ENCODE results near the gene ADGRF1. TPM values are rescaled to one million over a fixed set of nuclear protein-coding genes. Genes with fewer than 3 reads are reported as not detected.
"Not testable (repeated sequence)": the region's sequence is repeated elsewhere in the genome, so short reads cannot be mapped to it uniquely, and the experiment has no call there.

The ADGRF1 gene
- total RNA-seq, 1 experiment from 2014 or later, result not detected

DNA sequence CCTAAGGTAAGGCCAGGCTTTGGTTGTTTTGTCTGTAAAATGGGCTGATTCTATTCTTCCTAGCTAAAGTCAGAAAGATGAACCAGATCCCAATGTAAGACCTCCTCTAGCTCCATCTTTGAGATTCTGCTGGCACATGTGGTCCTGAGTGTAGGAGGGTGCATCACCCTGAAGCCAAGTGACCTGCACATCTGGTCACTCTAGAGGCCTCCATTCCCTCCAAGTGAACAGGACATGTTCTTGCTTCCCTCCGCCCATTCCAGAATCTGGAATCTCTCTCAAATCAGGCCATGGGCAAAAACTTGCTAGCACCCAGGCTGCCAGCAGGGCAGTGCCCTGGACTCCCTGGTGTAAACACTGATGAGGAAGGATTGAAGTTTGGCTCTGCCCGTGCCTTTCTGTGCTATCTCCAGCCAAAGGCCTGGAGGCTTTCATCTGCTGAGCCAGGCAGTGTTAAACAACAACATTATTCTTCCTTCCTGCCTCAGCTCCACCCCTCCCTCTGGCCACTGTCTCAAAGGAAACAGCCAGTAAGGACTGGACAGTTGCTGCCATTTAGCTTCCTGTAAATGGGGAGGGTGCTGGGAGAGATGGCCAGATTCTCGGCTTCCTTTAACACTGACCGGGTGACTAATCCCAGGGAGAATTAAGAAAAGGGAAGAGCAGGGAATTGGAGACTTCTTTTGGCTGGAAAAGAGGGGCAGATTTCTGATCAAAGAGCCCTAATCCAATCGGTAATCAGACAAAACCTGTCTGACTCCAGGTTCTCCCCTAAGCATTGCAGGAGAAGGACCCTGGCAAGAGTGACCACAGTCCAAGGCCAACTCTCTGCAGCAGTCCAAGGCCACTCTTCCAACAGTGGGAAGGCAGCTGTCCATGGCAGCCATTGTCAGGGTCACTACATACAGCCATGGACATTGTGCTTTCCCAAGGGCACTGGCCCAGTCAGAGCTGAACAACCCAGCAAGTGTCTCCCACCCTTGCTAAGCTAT, 19.5 kb upstream of the ADGRF1 start:
- peak; percentile 60 for DNase-seq (ENCODE audit: low read depth)

DNA sequence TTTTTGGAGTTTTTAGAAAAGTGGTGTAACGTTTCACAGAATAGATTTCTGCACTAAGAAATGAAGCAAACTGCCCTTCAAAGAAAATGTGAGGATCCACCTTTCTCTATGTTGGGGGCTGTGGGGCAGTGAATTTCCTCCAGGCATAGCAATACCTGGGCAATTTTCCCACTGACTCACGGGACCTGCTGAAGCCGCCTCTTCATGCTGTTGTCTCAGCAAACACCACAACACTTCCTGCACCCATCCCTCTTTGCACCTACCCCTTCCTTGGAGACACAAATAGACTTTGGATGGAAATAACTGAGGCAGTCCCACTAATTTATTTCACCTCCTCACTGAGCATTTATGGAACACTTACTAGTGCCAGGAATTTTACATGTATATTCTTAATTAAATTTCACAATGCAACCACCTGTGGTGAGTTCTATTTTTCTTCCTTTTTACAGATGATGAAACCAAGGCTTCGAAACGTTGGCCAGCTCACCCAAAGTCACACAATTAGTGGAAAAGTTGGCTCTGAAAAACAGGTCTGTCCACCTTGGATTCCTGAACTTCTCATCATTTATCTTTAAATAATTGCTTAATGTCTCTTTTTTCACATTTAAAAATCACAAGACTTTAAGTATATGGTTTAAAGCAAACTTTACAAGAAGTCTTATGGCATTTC, 17.2 kb upstream of the ADGRF1 start:
- DNase-seq (ENCODE audit: low read depth), result no peak

DNA sequence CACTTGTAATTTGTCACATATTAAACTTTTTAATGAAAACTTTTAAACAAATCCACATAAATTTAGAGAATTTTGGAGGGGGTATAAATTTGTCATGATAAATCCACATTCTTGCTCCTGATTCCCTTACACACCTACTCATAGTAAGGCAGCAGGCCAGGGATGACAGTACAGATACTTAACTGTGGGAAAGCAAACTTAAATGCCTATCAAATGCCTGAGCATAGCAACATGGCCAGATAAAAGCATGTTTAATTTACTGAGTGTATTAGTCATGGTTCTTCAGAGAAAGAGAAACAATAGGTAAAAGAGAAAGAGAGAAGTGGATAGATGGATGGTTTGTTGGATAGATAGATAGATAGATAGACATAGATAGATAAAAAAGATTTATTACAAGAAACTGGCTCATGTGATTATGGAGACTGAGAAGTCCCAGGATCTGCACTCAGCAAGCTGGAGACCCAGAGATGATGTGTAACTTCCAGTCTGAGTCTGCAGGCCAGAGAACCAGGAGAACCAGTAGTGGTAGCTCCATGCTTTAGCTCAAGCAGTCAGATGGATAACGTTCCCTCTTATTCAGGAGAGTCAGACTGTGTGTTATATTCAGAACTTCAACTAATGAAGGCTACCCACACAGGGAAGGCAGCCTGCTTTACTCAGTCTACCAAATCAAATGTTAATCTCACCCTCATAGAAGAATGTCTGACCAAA, 15.9 kb upstream of the ADGRF1 start:
- peak; percentile 74 for DNase-seq (ENCODE audit: low read depth)

DNA sequence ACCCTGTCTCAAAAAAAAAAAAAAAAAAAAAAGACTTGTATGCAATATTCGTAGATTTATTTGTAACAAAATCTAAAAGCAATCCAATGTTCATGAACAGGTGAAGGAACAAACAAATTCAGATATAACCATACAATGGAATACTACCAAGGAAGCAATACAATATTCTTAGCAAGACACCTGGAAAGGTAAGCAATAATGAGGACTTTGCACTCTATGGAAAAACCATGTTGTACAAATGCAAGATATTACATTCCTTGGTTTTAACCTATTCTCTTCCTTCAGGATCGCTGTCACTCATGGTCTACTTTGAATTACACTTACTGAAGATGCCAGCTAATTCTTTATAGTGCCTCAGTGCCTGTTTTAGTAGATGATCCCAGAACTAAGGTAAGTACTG, 14.7 kb upstream of the ADGRF1 start:
- no peak for DNase-seq (ENCODE audit: low read depth)

DNA sequence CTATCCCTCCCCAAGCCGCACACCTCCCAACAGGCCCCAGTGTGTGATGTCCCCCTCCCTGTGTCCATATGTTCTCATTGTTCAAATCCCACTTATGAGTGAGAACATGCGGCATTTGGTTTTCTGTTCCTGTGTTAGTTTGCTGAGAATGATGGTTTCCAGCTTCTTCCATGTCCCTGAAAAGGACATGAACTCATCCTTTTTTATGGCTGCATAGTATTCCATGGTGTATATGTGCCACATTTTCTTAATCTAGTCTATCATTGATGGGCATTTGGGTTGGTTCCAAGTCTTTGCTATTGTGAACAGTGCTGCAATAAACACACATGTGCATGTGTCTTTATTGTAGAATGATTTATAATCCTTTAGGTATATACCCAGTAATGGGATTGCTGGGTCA, 12.2 kb upstream of the ADGRF1 start:
- DNase-seq (ENCODE audit: low read depth), result not testable (repeated sequence)

DNA sequence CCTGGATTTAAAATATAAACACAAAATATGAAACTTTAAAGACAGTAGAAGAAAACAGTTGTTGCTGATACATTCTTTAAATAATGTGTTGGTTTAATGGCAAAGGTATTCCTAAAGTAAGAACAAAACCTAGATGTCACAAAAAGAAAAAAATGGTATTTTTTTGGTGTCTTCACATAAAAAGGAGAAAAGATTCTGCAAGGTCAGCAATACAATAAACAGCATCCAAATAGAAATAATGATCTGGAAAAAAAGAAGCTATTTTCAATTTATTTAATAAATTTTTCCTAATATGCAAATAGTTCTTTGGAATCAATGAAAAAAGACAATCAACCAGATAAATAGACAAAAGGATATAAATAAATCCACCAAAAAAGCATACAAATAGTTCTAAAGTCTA, 6.5 kb upstream of the ADGRF1 start:
- no peak for DNase-seq (ENCODE audit: low read depth)

DNA sequence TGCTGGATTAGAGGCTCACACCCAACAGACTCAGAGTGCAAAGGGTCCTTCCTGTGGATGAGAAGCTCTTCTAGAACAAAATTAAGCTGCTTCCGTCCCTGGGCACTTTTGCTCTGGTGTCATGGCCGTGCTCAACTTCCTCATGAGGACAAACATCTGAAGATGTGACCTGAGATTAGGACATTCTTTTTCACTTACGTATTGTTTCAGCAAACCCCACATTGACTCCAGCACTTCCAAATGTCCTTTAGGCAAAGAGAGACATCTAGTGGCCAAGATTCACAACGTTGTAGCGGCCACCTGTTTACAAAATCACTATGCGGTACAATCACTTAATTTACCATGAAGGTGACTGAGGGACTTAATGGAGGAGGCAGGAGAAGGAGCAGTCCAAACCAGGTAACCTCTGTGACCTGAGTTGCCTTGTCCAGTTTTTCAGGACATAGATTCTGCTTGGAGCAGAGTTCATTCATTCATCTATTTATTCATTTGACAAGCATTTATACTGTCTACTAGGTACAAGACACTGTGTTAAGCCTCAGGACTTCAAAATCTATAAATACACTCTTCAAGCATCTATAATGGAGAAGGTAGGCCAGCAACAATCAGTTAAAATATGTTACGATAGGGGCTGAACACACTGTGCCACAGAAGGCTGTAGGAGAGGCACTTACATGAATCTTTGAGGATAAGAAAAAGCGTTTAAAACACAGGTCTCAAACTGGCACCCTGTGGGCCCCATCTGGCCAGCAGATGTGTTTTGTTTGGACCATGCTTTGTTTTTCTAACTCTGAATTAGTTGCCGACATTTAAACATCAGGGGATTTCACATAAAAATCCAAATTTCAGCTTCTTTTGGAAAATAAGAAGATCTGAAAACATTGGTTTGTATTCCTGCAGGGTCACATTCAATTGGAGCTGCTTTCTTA, 5.6 kb upstream of the ADGRF1 start:
- peak; percentile 91 for DNase-seq (ENCODE audit: low read depth)

DNA sequence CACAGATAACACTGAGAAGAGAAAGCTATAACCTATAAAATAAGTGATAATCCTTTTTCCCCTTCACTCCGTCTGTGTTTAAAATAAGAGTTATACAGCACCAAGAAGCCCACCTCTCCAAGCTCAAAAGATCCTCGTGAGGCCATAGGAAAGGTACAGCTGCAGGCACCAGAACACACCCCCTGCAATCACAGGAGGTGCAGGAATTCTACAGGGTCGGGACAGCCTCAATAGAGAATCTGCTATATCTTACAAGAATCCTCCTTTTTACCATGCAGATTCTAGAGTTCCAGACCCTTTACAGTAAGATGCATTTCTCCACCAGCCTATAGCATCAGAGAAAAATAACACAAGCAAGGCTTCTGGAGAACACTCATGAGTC, 5.0 kb upstream of the ADGRF1 start:
- DNase-seq (ENCODE audit: low read depth), result no peak

DNA sequence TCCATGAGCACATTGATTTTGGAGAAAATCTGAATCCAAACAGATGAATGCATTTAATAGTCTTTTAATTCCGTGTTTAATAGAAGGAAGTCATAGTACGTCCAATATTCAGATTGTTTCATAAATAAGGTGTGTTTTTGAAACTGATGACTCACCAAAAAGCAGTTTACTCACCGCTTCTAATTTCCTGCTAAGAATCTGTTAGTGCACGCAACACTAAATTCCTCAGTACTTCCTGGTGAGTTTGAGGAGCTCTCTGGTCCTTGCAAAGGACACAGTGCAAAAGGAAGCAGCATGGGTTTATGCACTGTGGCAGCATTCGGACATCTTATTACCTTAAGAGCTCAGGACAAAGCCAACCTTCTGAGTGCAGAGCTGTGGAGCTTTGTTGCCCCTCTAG, 2.3 kb upstream of the ADGRF1 start:
- peak; percentile 85 for DNase-seq (ENCODE audit: low read depth)

DNA sequence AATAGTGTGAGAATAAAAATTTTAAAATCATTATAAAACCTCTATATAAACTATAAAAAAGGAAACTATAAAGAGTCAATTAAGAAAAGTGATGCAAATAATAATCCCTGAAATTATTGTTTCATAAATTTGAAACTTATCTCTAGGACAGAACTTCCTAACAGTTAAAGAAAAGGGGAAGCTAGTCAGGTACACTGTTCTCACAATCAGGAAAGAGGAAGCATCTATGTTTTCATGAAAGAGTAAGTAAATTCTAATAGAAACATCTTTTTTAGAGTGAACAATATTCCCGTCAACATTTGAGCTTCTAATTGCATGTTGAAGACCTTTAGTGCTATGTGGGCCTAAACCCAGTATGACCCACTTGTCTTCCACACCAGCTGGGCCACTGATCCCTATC, 1.2 kb upstream of the ADGRF1 start:
- DNase-seq (ENCODE audit: low read depth), result no peak

DNA sequence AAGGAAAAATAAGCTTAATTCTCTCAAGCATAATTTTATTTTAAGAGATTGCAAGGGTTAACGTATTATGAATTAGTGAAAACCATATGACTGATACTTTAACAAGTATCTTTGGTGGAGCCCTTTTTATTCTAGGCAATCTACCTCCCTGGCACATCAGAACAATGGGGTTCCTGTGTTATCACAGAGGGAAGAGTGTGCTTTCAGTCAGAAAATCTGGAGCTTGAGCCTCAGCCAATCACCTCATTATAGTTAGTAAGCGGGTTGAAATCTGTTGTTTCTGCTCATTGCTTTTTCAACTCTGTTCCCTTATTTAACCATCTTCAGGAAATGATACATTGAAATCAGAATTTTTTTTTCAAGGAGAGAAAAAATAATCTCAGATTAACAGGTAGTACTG, 391 bp downstream of the ADGRF1 start:
- no peak for DNase-seq (ENCODE audit: low read depth)

DNA sequence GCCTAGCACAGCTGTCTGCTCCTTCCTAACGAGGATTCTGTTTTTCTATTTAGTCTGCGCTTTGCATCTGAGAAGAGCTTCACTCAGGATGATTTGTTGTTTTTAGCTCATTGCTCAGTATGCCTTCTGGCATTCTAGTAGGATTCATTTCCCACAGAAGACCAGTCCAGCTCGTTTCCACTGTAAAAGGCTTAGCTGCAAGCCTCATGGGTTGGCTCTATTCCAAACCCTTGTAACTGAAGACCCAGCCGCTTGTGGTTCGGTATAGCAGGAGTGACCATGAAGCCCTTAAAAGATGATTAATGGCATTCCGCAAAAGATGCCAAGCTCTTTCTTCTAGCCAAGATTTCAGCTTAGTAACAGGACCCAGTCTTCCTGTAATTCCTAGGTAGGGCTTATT, 7.2 kb downstream of the ADGRF1 start:
- peak; percentile 99 for DNase-seq (ENCODE audit: low read depth)

DNA sequence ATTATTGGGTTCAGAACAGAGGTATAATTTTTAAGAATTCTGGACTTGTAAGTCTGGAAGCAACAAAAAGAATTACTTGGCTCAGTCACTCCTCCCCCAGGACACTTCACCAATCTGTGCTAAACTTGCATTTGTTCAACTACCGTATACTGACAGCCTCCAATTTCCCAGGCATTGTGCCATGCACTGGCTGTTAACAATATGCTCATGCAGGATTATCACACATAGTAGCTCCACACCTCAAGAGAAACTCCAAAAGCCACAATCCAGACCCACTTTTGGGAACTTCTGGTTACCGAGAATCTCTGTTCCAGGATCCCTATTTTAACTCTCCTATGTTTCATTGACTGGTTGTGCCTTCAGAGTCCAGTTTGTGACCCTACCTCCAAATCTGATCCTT, 7.7 kb downstream of the ADGRF1 start:
- peak; percentile 33 for DNase-seq (ENCODE audit: low read depth)

DNA sequence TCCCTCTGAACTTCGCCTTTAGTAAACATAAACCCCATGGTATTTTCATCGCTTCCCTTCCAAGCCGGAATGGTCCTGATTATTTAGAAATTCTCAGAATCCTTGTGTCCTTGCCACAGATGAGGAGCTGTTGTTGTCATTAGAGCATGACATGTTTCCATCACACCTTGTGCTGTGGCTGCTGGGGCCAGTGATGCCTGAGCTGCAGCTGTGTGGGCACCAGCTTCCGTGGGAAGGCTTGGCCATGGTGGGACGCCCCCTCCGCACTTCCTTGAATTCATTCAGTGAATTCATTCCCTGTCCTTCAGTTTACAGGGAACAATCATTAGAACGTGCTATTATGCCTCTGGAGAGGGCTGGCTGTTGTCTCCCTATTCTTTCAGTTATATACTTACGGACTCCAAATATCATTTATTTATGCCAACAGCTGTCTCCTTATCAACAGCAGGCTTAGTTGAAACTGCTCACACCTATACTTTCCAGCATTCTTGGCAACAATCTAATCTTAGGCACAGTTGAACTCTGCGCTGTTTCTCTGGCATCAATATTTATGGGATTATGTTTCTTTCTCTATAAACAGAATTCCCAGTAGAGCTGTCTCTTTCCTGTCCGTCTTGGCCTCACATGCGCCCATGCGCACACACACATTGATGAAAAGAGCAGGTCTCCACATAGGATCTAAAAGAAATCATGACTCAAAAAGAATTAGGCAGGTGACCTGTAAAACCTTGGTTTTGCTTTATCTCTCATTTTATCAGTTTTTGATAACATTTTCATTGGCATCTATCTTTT, 9.0 kb downstream of the ADGRF1 start:
- no peak for DNase-seq (ENCODE audit: low read depth)

DNA sequence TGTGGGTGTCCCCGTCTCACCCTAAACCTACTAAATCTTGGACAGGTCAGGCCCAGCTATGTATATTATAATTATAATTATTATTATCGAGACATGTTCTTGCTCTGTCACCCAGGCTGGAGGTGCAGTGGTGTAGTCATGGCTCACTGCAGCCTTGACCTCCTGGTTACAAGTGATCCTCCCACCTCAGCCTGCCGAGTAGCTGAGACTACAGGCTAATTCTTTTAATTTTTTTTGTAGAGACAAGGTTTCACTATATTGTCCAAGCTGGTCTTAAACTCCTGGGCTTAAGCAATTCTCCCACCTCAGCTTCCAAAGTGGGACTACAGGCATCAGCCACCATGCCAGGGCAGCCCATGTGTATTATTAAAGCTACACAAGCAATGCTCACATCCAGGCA, 10.5 kb downstream of the ADGRF1 start:
- no peak for DNase-seq (ENCODE audit: low read depth)

DNA sequence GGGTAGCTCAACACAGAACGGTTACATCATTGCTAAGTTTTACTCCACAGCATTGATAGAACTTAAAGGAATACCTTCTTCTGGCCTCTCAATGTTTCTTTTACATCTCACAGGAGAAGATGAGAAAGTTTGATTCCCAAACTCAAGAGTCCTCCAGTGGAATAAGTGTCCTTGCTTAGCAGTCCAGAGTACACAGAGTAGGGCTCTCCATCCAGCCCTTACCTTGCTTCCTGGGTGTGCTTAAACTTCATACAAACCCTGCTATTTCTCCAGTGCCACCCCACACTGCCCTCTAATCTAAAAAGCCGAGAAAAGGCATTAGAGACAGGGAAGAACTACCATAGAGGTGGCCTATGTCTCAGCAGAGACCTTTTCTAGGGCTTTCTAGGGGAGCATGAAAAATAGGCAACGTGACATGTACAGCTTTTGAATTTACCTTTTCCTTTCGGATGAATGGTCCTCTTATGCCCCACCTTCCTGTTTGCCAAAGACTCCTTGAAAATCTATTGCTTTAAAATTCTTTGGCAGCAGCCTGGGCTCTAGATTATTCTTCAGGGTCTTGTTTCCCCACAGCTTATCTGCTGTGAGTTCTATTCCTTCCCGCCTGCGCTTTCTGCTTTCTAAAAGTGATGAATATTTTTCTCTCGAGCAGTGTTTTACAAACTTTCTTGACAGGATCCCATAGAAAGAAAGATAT, 12.1 kb downstream of the ADGRF1 start:
- DNase-seq (ENCODE audit: low read depth), result no peak

DNA sequence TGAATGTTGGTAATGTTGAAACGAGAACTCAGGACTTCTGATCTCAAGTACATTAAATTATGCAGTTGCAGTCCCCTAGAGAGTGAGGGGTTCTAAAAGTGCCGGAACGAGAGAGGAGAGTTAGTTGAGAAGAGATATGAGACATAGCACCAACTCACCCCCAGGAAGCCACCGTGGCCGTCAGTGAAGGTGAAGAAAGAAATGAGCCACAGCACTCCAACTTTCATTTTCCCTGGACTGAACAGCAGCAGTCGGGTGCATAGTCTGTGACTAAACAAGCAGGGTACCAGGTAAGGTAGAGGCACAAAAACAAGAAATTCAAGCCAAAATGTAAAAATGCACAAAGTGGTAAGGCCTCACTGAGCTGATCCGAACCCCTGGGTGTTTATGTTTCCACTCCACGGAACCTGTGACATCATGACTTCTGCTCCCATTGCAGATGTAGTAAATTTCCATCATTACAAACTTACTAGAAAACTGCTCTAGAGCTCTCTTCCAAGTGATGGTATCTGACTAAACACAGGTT, 13.2 kb downstream of the ADGRF1 start:
- no peak for DNase-seq (ENCODE audit: low read depth)

DNA sequence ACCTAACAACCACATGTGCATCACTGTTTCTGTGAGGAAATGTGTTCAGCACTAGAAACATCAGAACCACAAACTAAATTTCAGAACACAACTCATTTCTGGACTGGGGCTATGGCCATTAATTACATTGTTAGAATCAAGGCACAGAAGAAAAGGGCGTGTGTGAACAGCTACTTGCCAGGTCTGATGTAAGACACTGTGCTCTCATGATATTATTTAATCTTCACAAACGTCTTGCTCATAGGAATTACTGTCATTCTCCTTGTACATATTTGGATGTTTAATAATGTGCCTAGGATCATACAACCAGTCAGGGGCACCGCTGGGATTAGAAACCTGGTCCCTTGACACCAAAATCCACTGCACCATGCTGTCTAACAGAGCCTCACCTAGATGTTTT, 14.8 kb downstream of the ADGRF1 start:
- no peak for DNase-seq (ENCODE audit: low read depth)

DNA sequence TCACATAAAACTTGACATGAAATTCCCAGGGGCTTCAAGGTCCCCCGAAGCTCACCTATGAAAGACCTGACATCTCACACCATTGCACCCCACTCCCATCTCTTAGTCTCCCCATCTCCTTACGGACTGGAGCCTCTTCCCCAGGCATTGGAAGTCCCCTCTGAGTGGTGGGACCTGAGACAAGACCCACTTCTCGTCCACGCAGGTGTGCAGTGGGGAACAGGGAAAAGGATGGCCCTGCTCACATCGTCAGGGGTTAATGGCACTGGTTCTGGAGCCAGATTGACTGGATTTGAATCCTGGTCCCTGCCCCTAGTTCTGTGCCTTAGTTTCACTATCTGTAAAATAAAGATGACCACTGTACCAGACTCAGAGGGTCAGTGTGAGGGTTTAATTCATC, 15.5 kb downstream of the ADGRF1 start:
- DNase-seq (ENCODE audit: low read depth), result no peak
